ENCODE measurements around the gene CDH13.

DNA sequence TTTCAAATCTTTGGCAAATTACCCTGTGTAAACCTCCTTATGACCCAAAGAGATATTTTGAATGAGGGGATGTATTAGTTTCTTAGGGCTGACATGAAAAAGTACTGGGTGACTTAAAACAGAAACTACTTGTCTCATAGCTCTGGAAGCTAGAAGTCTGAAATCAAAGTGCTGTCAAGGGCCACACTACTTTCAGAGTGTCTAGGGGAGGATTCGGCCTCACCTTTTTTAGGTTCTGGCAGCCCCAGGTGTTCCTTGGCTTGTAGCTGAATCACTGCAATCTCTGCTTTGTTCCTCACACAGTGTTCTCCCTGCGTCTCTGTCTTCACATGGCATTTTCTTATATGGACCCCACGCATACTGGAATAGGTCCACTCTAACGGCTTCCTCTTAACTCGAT is 322.2 kb downstream of the CDH13 start:
- TF ChIP-seq, protein P1, sequence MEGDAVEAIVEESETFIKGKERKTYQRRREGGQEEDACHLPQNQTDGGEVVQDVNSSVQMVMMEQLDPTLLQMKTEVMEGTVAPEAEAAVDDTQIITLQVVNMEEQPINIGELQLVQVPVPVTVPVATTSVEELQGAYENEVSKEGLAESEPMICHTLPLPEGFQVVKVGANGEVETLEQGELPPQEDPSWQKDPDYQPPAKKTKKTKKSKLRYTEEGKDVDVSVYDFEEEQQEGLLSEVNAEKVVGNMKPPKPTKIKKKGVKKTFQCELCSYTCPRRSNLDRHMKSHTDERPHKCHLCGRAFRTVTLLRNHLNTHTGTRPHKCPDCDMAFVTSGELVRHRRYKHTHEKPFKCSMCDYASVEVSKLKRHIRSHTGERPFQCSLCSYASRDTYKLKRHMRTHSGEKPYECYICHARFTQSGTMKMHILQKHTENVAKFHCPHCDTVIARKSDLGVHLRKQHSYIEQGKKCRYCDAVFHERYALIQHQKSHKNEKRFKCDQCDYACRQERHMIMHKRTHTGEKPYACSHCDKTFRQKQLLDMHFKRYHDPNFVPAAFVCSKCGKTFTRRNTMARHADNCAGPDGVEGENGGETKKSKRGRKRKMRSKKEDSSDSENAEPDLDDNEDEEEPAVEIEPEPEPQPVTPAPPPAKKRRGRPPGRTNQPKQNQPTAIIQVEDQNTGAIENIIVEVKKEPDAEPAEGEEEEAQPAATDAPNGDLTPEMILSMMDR (IDR thresholded peaks at IDR 0.05): no peak
- no peak for TF ChIP-seq POLR2A (IDR thresholded peaks at IDR 0.05)
- no peak for TF ChIP-seq POLR2AphosphoS5 (IDR thresholded peaks at IDR 0.05)
